ENCODE data around the gene YKT6.

- TF ChIP-seq, protein P1, sequence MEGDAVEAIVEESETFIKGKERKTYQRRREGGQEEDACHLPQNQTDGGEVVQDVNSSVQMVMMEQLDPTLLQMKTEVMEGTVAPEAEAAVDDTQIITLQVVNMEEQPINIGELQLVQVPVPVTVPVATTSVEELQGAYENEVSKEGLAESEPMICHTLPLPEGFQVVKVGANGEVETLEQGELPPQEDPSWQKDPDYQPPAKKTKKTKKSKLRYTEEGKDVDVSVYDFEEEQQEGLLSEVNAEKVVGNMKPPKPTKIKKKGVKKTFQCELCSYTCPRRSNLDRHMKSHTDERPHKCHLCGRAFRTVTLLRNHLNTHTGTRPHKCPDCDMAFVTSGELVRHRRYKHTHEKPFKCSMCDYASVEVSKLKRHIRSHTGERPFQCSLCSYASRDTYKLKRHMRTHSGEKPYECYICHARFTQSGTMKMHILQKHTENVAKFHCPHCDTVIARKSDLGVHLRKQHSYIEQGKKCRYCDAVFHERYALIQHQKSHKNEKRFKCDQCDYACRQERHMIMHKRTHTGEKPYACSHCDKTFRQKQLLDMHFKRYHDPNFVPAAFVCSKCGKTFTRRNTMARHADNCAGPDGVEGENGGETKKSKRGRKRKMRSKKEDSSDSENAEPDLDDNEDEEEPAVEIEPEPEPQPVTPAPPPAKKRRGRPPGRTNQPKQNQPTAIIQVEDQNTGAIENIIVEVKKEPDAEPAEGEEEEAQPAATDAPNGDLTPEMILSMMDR (conservative IDR thresholded peaks at IDR 0.05), result no peak
- no peak for TF ChIP-seq ZFX (IDR thresholded peaks at IDR 0.05)
These were observed 11.3 kb upstream of the YKT6 start, which contains the start of gene GCK for GRCh38 chr7:44189286-44189992.
